Ascending aorta (tissue), 2 donors: ENCODE data around the gene LPAR2. TPM values are rescaled to one million over a fixed set of nuclear protein-coding genes. Genes with fewer than 3 reads are reported as not detected.
A peak's percentile ranks its signal among the peaks of the same experiment; 100 is the strongest.

ENCODE experiments used
- DNase-seq, 2 donors: peaks; one replicate each; pipeline ENCODE4 v3.0.0-alpha.2; 2019; ENCODE audit warnings: low spot score in 2 of 2
- H3K27ac ChIP-seq, 2 donors: fragments of 200-600 bp; sonication (generic); one replicate each; pipeline ENCODE4 v1.5.1; 2016 to 2017; ENCODE audit warnings: mild to moderate bottlenecking in 1 of 2
- H3K27me3 ChIP-seq: fragments of 200-600 bp; sonication (generic); one replicate; pipeline ENCODE4 v1.5.1; 2017
- H3K36me3 ChIP-seq, 2 donors: fragments of 200-600 bp; sonication (generic); one replicate each; pipeline ENCODE4 v1.5.1; 2016
- H3K4me1 ChIP-seq, 2 donors: fragments of 200-600 bp; sonication (generic); one replicate each; pipeline ENCODE4 v1.5.1; 2016 to 2017; ENCODE audit warnings: mild to moderate bottlenecking in 1 of 2
- H3K4me3 ChIP-seq, 2 donors: fragments of 200-600 bp; sonication (generic); one replicate each; pipeline ENCODE4 v1.5.1; 2016 to 2017; ENCODE audit warnings: mild to moderate bottlenecking in 1 of 2
- H3K9me3 ChIP-seq, 2 donors: fragments of 200-600 bp; sonication (generic); one replicate each; pipeline ENCODE4 v1.5.1; 2016
- intact Hi-C: fragments of 100-400 bp; cut with DNase I; formaldehyde crosslinking; loops from one replicate; pipeline ENCODE4 v1.15.1; 2023
- total RNA-seq: library from RNA; depleted of rRNA; stranded (reverse); fragments of >200 nt; gene quantifications from one replicate; pipeline ENCODE4 v1.1.0, GENCODE V29; 2016
- TF ChIP-seq, protein P1 (sequence below), 3 experiments: fragments of 200-600 bp in 2 of 3; fragments of 450-650 bp in 1 of 3; sonication (generic) in 2 of 3; IDR thresholded peaks; one replicate each; pipeline ENCODE4 v1.5.1; 2016 to 2019; ENCODE audit warnings: antibody characterized with exemption in 3 of 3, mild to moderate bottlenecking in 1 of 3, moderate library complexity in 1 of 3

The LPAR2 gene
- 0.75 TPM for total RNA-seq

DNA sequence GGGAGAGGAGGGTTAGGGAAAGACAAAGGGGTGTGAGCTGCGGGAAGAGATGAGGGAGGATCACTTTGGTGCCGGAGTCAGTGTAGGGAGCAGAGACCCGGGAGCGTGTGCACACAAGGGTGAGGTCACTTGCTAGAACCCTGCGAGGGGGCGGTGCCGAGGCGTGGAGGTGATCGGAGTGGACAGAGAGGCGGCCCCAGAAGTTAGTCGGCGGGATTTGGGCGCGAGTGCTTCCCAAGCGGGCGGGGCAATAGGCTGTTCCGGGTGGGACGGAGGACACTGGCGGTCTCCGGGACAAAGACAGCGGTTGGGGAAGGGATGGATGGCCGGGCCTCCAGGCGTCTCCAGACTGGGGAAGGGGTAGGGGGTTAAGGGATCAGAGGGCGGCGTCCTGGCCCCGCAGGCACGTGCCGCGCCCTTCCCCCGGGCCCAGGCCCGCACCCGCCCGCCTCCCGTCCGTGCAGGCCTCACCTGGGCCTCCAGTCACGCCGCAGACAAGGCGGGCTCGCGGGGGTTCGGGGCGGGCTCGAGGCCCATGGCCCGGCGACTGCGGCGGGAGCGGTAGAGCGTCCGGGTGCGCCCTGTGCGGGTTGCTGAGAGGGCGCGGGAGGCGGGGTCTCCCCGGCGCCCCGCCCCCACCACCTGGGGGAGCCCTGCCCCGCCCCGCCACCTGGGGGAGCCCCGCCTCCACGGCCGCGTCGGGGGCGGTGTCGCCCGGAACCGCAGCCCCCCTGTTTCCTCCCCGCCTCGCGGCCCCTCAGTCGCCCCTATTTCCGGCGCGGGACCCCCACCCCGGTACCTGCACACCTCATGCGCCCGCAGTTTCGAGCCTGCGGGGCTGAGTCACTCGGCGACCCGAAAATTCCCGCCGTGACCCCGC is at the start of gene LPAR2:
TSS of gene LPAR2 (minus strand) at position 600 of the 880 bp plus-strand sequence. CDS start 945 bp downstream, outside the sequence.
- peak within 1 kb of the TSS; percentile 55 to 59 for H3K4me3 ChIP-seq
- TF ChIP-seq, protein P1, sequence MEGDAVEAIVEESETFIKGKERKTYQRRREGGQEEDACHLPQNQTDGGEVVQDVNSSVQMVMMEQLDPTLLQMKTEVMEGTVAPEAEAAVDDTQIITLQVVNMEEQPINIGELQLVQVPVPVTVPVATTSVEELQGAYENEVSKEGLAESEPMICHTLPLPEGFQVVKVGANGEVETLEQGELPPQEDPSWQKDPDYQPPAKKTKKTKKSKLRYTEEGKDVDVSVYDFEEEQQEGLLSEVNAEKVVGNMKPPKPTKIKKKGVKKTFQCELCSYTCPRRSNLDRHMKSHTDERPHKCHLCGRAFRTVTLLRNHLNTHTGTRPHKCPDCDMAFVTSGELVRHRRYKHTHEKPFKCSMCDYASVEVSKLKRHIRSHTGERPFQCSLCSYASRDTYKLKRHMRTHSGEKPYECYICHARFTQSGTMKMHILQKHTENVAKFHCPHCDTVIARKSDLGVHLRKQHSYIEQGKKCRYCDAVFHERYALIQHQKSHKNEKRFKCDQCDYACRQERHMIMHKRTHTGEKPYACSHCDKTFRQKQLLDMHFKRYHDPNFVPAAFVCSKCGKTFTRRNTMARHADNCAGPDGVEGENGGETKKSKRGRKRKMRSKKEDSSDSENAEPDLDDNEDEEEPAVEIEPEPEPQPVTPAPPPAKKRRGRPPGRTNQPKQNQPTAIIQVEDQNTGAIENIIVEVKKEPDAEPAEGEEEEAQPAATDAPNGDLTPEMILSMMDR (IDR thresholded peaks at IDR 0.05) = no peak
- intact Hi-C loops = no loop called here
- no peaks in the 10 kb centered on the region for H3K9me3 ChIP-seq
- no peak for DNase-seq
- peaks cover 0 to 3% of the 10 kb centered on the region in 2 donors for H3K36me3 ChIP-seq
- peaks cover 10% of the 10 kb centered on the region for H3K27me3 ChIP-seq
- H3K27ac ChIP-seq = no peak within 1 kb of the TSS
- H3K4me1 ChIP-seq = peaks cover 6 to 8% of the 10 kb centered on the region in 2 donors

DNA sequence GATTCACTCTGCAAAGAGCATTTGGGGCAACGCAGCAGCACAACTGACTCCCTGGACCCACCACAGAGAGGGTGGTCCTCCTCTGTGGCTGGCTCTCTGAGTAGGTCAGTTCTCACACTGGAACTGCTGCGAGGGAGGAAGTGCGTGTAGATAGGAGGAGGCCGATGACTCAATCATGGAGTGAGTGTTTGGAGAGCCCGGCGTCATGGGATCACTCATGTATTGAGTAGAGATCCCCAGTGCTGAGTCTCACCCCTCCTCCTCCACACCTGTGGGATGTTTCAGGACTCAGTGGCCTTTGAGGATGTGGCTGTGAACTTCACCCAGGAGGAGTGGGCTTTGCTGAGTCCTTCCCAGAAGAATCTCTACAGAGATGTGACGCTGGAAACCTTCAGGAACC is 49.6 kb upstream of the LPAR2 start:
- Histone ChIP-seq H3K4me3 (no peak overlapping the region), H3K27me3 (no peaks in the 10 kb centered on the region), H3K36me3 (peaks cover 48 to 84% of the 10 kb centered on the region in 2 donors), H3K27ac (no peak overlapping the region), H3K4me1 (no peaks in the 10 kb centered on the region), H3K9me3 (peaks cover 0 to 67% of the 10 kb centered on the region in 2 donors)
- TF ChIP-seq, protein P1 (IDR thresholded peaks at IDR 0.05) = no peak
- intact Hi-C loops = no loop called here
- DNase-seq = no peak

DNA sequence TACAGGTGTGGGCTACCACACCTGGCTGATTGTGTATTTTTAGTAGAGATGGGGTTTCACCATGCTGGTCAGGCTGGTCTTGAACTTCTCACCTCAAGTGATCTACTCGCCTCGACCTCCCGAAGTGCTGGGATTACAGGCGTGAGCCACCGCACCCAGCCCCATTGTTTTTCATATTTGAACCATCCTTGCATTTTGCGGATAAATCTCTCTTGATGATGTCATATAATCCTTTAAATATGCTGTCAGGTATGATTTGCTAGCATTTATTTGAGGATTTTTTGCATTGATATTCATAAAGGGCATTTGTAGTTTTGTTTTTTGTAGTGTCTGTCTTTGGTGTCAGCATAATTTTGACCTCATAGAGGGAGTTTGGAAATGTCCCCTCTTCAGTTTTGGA is 46.3 kb upstream of the LPAR2 start:
- no peak overlapping the region for H3K4me3 ChIP-seq
- peaks cover 0 to 34% of the 10 kb centered on the region in 2 donors for H3K9me3 ChIP-seq
- TF ChIP-seq, protein P1 (IDR thresholded peaks at IDR 0.05) = no peak
- H3K27ac ChIP-seq = no peak overlapping the region
- H3K27me3 ChIP-seq = no peaks in the 10 kb centered on the region
- H3K4me1 ChIP-seq = peaks cover 3 to 6% of the 10 kb centered on the region in 2 donors
- peaks cover 30 to 59% of the 10 kb centered on the region in 2 donors for H3K36me3 ChIP-seq
- intact Hi-C loops = no loop called here
- no peak for DNase-seq

DNA sequence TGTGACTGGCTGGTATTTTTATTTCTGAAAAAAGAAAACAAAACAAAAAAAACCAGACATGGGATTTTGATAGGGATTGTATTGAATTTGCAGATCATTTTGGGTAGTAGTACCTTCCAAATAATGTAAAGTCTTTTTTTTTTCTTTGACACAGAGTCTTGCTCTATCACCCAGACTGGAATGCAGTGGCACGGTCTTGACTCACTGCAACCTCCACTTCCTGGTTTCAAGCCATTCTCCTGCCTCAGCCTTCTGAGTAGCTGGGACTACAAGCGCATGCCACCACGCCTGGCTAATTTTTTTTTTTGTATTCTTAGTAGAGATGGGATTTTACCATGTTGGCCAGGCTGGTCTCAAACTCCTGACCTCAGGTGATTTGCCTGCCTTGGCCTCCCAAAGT is 44.8 kb upstream of the LPAR2 start:
- intact Hi-C loops = no loop called here
- no peak for DNase-seq
- Histone ChIP-seq H3K4me3 (no peak overlapping the region), H3K27me3 (no peaks in the 10 kb centered on the region), H3K36me3 (peaks cover 16 to 44% of the 10 kb centered on the region in 2 donors), H3K9me3 (peaks cover 0 to 20% of the 10 kb centered on the region in 2 donors), H3K27ac (no peak overlapping the region), H3K4me1 (peaks cover 3 to 10% of the 10 kb centered on the region in 2 donors)
- TF ChIP-seq, protein P1 (IDR thresholded peaks at IDR 0.05) = no peak

DNA sequence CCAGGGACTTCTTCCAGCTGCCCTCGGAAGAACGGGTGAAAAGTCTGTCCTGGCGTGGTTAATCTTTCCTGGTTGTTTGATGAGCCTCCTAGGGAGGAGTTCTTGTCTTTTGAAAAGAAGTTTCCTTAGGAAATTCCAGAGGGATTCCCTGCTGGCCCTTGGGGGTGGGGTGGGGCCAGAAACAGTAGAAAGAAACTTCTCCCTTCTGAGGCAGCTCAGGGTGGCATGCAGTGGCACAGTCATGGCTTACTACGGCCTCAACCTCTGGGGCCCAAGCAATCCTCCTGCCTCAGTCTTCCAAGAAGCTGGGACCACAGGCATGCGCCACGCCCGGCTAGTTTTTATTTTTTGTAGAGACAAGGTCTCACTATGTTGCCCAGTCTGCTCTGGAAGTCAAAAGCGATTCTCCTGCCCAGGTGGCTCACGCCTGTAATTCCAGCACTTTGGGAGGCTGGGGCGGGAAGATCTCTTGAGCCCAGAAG is 42.1 kb upstream of the LPAR2 start:
- Histone ChIP-seq H3K27me3 (no peaks in the 10 kb centered on the region), H3K36me3 (peaks cover 3 to 21% of the 10 kb centered on the region in 2 donors), H3K27ac (no peak overlapping the region), H3K4me3 (peak overlapping the region in 1 of 2 donors; percentile 81), H3K4me1 (peaks cover 3 to 10% of the 10 kb centered on the region in 2 donors), H3K9me3 (peaks cover 0 to 8% of the 10 kb centered on the region in 2 donors)
- TF ChIP-seq, protein P1 (IDR thresholded peaks at IDR 0.05) = no peak
- intact Hi-C loops = no loop called here
- no peak for DNase-seq
